Naive thymus-derived CD8-positive, alpha-beta T cell (primary cell): ENCODE measurements around the gene GPRASP3. TPM values are rescaled to one million over a fixed set of nuclear protein-coding genes. Genes with fewer than 3 reads are reported as not detected.
"Not testable (repeated sequence)": the region's sequence is repeated elsewhere in the genome, so short reads cannot be mapped to it uniquely, and the experiment has no call there.

Experiments
- ATAC-seq, 2 donors: fragments of 150-1000 bp; cut with Tn5 transposase in 1 of 2; sonication (Bioruptor Pico), chemical (Tn5 transposase) in 1 of 2; 1 replicate in 1 of 2; 2 replicates in 1 of 2; pipeline ENCODE4 v1.10.0; 2021; ENCODE audit warnings: mild to moderate bottlenecking in 2 of 2, moderate library complexity in 2 of 2
- POLR2A ChIA-PET: fragments of 350-600 bp; sonication (Branson Sonifier 250); formaldehyde crosslinking; loops from one replicate; lab custom pipeline; 2021; ENCODE audit warnings: antibody characterized with exemption; lab: Charles Lee
- DNase-seq, 10 donors: peaks; one replicate each; pipeline versions ENCODE4 v3.0.0 to v3.0.0-alpha.2; 2020 to 2022
- H3K27ac Mint-ChIP-seq, 10 donors: one replicate each; pipeline ENCODE4 v1.8.0; 2020 to 2022; ENCODE audit warnings: mild to moderate bottlenecking in 10 of 10, mixed read lengths in 10 of 10, moderate library complexity in 4 of 10, inconsistent platforms in 1 of 10
- H3K27me3 Mint-ChIP-seq, 5 donors: one replicate each; pipeline ENCODE4 v1.8.0; 2021 to 2022; ENCODE audit warnings: mixed read lengths in 5 of 5
- H3K36me3 Mint-ChIP-seq, 3 donors: one replicate each; pipeline ENCODE4 v1.8.0; 2020 to 2022; ENCODE audit warnings: mixed read lengths in 3 of 3, mild to moderate bottlenecking in 2 of 3, inconsistent platforms in 1 of 3
- H3K4me1 Mint-ChIP-seq, 4 donors: one replicate each; pipeline ENCODE4 v1.8.0; 2021 to 2022; ENCODE audit warnings: mixed read lengths in 4 of 4
- H3K4me3 Mint-ChIP-seq, 10 donors: one replicate each; pipeline ENCODE4 v1.8.0; 2020 to 2022; ENCODE audit warnings: mild to moderate bottlenecking in 10 of 10, mixed read lengths in 10 of 10, moderate library complexity in 6 of 10, inconsistent platforms in 1 of 10
- H3K9me3 Mint-ChIP-seq, 9 donors: one replicate each; pipeline ENCODE4 v1.8.0; 2020 to 2022; ENCODE audit warnings: mixed read lengths in 9 of 9, mild to moderate bottlenecking in 3 of 9, inconsistent platforms in 1 of 9, moderate library complexity in 1 of 9
- polyA plus RNA-seq, 3 donors: library from polyadenylated mRNA; unstranded; fragments of 300-500 nt; fragmentation: Illumina TruSeq; gene quantifications; one replicate each; pipeline ENCODE4 v1.2.3, GENCODE V29; 2021
- total RNA-seq, 8 experiments: library from RNA in 2 of 8; stranded (reverse) in 2 of 8; gene quantifications; one replicate each; pipeline ENCODE4 v1.2.3 and lab custom pipeline; 2021 to 2026

Gene GPRASP3
- total and polyA plus RNA-seq, 5 experiments from 2014 or later, result 1.1 to 5.1 (median 1.5) TPM

GRCh38 chrX:102712981-102713625 lies 7.4 kb upstream of the GPRASP3 start:
- DNase-seq (peak in 5 of 10 donors; percentile 10 to 31 (median 19)), ATAC-seq (peak; percentile 48 to 52)
- POLR2A ChIA-PET, result no interaction called here
- H3K27ac Mint-ChIP-seq, result peak overlapping the region in 8 of 10 donors; percentile 48 to 88 (median 70)
- peaks cover 0 to 7% (median 0%) of the 10 kb centered on the region in 5 donors for H3K27me3 Mint-ChIP-seq
- H3K4me3 Mint-ChIP-seq, result peak overlapping the region; percentile 70 to 90 (median 86)
- no peaks in the 10 kb centered on the region for H3K36me3 Mint-ChIP-seq
- H3K9me3 Mint-ChIP-seq, result no peaks in the 10 kb centered on the region
- peaks cover 10 to 27% (median 23%) of the 10 kb centered on the region in 4 donors for H3K4me1 Mint-ChIP-seq

DNA sequence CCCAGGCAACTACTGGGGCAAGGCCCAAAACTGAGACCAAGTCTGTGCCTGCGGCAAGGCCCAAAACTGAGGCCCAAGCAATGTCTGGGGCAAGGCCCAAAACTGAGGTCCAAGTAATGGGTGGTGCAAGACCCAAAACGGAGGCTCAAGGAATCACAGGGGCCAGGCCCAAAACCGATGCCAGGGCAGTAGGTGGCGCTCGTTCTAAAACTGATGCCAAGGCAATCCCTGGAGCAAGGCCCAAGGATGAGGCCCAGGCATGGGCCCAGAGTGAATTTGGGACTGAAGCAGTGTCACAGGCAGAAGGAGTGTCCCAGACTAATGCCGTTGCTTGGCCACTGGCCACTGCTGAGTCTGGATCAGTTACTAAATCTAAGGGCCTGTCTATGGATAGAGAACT lies 5.5 kb upstream of the GPRASP3 start:
- DNase-seq (no peak), ATAC-seq (no peak)
- H3K4me3 Mint-ChIP-seq, result peak overlapping the region in 1 of 10 donors; percentile 39
- H3K27ac Mint-ChIP-seq, result no peak overlapping the region
- no peaks in the 10 kb centered on the region for H3K9me3 Mint-ChIP-seq
- POLR2A ChIA-PET, result no interaction called here
- no peaks in the 10 kb centered on the region for H3K36me3 Mint-ChIP-seq
- H3K4me1 Mint-ChIP-seq, result peaks cover 6 to 19% (median 15%) of the 10 kb centered on the region in 4 donors
- H3K27me3 Mint-ChIP-seq, result peaks cover 0 to 7% (median 0%) of the 10 kb centered on the region in 5 donors

GRCh38 chrX:102715967-102716366 lies 4.6 kb upstream of the GPRASP3 start:
- no peak for DNase-seq
- Mint-ChIP-seq H3K27ac (no peak overlapping the region), H3K27me3 (peaks cover 0 to 5% (median 0%) of the 10 kb centered on the region in 5 donors), H3K36me3 (no peaks in the 10 kb centered on the region), H3K4me3 (no peak overlapping the region), H3K4me1 (peaks cover 12 to 25% (median 23%) of the 10 kb centered on the region in 4 donors), H3K9me3 (no peaks in the 10 kb centered on the region)
- no peak for ATAC-seq
- POLR2A ChIA-PET, result no interaction called here

GRCh38 chrX:102721169-102721506 lies 595 bp downstream of the GPRASP3 start:
- peak overlapping the region in 8 of 10 donors; percentile 16 to 96 (median 92) for H3K27ac Mint-ChIP-seq
- peak overlapping the region; percentile 85 to 96 (median 93) for H3K4me3 Mint-ChIP-seq

DNA sequence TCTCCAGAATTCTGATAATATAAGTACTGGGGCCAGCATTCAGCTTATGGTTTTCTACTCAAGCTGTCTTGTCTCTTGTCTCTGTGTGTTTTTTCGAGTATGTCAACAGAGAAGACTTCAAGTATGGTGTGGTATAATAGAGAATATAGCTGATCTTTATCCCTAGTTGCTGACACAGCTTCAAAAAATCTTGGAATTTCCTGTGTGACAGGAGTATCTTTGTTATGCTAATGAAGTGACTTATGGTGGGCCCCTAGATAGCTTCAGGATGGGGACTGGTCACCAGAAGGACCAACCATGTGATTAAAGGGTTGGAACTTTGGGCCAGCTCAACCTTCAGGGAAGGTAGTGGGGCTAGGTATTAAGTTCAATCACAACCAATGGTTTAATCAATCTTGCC lies 2.9 kb downstream of the GPRASP3 start:
- Mint-ChIP-seq H3K36me3 (peaks cover 0 to 10% (median 0%) of the 10 kb centered on the region in 3 donors), H3K4me1 (peaks cover 6 to 17% (median 11%) of the 10 kb centered on the region in 4 donors), H3K4me3 (no peak overlapping the region), H3K27ac (no peak overlapping the region), H3K9me3 (no peaks in the 10 kb centered on the region), H3K27me3 (no peaks in the 10 kb centered on the region)
- ATAC-seq (no peak), DNase-seq (no peak)
- POLR2A ChIA-PET, result no interaction called here

More at GRCh38 chrX:102721169-102721506, 595 bp downstream of the GPRASP3 start:
- H3K9me3 Mint-ChIP-seq, H3K27me3 Mint-ChIP-seq, H3K36me3 Mint-ChIP-seq, ATAC-seq, DNase-seq: not testable (repeated sequence)
- POLR2A ChIA-PET, result interaction anchor here (1.3 kb wide), 1 partner anchor 789 kb away, joined by 5 read pairs; the partner anchor contains the start of gene ZMAT1
- peaks cover 6 to 17% (median 11%) of the 10 kb centered on the region in 4 donors for H3K4me1 Mint-ChIP-seq

- no peak for ATAC-seq
- DNase-seq, result no peak
- H3K27ac Mint-ChIP-seq, result no peak overlapping the region
- POLR2A ChIA-PET, result no interaction called here
- peaks cover 0 to 14% (median 0%) of the 10 kb centered on the region in 3 donors for H3K36me3 Mint-ChIP-seq
- H3K4me3 Mint-ChIP-seq, result no peak overlapping the region
- no peaks in the 10 kb centered on the region for H3K27me3 Mint-ChIP-seq
- no peaks in the 10 kb centered on the region for H3K4me1 Mint-ChIP-seq
- H3K9me3 Mint-ChIP-seq, result no peaks in the 10 kb centered on the region
Observed at GRCh38 chrX:102727761-102728160, 7.2 kb downstream of the GPRASP3 start.

DNA sequence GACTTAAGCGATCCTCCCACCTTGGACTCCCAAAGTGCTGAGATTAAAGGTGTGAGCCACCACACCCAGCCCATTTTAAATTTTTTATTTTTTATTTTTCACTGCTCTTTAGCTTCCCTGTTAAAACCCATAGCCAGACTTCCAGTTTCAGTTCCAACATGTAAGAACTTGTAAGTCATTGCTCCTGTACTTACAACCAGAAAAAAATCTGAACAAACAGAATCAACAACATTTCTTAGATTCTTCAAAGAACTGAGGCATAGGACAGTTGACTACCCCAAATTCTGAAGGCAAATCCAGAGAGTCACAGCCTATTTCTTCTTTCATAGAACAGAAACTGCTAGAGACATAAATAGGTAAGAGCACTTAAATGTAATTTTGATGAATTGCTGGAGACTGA lies 8.1 kb downstream of the GPRASP3 start:
- Mint-ChIP-seq H3K4me1 (no peaks in the 10 kb centered on the region), H3K4me3 (no peak overlapping the region), H3K9me3 (no peaks in the 10 kb centered on the region), H3K36me3 (peaks cover 0 to 14% (median 0%) of the 10 kb centered on the region in 3 donors), H3K27me3 (no peaks in the 10 kb centered on the region), H3K27ac (no peak overlapping the region)
- ATAC-seq, result no peak
- DNase-seq, result no peak
- POLR2A ChIA-PET, result no interaction called here

GRCh38 chrX:102739657-102740056 lies 19.1 kb downstream of the GPRASP3 start:
- POLR2A ChIA-PET, result no interaction called here
- H3K36me3 Mint-ChIP-seq, result peaks cover 0 to 2% (median 0%) of the 10 kb centered on the region in 3 donors
- H3K4me3 Mint-ChIP-seq, result no peak overlapping the region
- no peaks in the 10 kb centered on the region for H3K27me3 Mint-ChIP-seq
- no peaks in the 10 kb centered on the region for H3K4me1 Mint-ChIP-seq
- ATAC-seq (no peak), DNase-seq (no peak)
- no peaks in the 10 kb centered on the region for H3K9me3 Mint-ChIP-seq
- H3K27ac Mint-ChIP-seq, result no peak overlapping the region

DNA sequence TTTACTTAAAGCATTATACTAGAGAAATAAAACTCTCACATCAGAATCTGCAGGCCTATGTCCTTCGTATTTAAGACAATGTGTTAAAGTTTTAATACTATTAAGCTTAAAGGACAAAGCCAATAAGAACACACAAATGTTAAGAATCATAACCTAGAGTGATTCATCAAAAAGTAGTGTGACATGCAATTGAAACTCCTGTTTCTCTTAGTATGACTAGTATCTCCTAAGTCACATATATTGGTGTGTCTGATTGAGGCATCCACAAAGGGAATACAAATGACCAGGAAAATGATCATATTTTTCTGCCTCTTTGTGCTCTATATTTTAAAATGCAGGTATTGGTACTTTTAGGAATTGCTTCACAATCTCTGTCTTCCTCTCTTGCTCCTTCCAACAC lies 23.8 kb downstream of the GPRASP3 start:
- Mint-ChIP-seq H3K36me3 (peaks cover 0 to 2% (median 0%) of the 10 kb centered on the region in 3 donors), H3K27me3 (no peaks in the 10 kb centered on the region), H3K27ac (no peak overlapping the region), H3K4me1 (peaks cover 3 to 11% (median 7%) of the 10 kb centered on the region in 4 donors), H3K9me3 (no peaks in the 10 kb centered on the region), H3K4me3 (peak overlapping the region in 2 of 10 donors; percentile 61 to 89)
- DNase-seq (no peak), ATAC-seq (no peak)
- POLR2A ChIA-PET, result no interaction called here

DNA sequence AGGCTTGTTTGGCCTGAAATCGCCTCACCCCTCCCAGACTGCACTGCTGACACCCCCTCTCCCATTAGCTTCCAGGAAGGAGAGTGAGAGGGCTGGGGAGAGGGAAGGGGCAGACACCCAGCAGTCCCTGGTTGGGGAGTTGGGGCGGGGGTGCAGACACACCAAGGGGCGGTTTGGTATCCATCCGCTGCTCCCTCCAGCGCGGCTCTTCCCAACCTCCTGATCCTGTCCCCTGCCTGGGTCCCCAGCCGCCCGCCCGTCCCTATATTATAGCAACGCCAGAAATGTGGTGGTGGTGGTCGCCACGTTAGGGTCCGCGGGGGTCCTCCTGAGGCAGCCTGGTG lies 24.9 kb downstream of the GPRASP3 start:
- Mint-ChIP-seq H3K27ac (peak overlapping the region in 2 of 10 donors; percentile 43 to 74), H3K9me3 (no peaks in the 10 kb centered on the region), H3K4me3 (peak overlapping the region; percentile 52 to 94 (median 89)), H3K4me1 (peaks cover 3 to 11% (median 7%) of the 10 kb centered on the region in 4 donors), H3K36me3 (peaks cover 0 to 2% (median 0%) of the 10 kb centered on the region in 3 donors), H3K27me3 (no peaks in the 10 kb centered on the region)
- ATAC-seq, result no peak
- POLR2A ChIA-PET, result no interaction called here
- DNase-seq, result no peak

DNA sequence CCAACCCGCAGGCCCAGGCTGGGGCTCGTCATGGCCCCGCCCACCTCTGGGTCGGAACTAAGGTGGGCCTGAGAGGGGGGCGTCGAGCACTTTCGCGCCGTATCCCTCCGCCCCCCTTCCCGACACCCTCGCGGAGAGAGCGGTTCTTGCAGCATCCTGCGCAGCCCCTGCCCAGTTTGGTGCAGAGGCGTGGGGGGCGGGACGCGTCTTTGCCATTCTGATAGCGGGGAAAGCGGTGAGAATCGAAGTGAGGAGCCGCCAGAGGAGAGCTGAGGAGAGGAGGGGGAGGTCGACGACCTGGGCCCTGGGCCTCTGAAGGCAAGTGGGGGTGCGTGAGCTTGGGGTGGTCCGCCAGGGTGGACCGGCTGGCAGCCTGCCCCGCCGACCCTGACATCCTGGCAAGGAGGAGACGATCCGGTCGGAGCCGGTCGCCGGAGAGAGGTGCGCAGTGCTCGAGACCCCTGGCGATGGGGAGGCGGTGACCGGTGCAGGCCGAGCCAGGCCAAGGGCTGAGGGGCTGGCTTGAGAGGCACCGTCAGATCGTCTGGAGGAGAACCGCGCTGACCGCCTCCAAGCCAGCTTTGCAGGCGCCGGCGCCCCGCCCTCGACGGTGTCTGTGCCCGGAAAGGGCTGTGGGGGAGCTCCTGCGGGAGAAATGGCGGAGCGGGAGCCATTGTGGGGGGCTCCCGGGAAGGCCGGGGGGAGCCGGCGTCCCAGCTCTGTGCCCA lies 25.5 kb downstream of the GPRASP3 start:
- H3K4me1 Mint-ChIP-seq, result peaks cover 3 to 11% (median 7%) of the 10 kb centered on the region in 4 donors
- POLR2A ChIA-PET, result no interaction called here
- ATAC-seq, result peak; percentile 70 to 80
- peak in 9 of 10 donors; percentile 1 to 63 (median 16) for DNase-seq
- peaks cover 0 to 2% (median 0%) of the 10 kb centered on the region in 3 donors for H3K36me3 Mint-ChIP-seq
- peak overlapping the region in 7 of 10 donors; percentile 37 to 87 (median 59) for H3K27ac Mint-ChIP-seq
- peak overlapping the region; percentile 83 to 94 (median 89) for H3K4me3 Mint-ChIP-seq
- H3K27me3 Mint-ChIP-seq, result no peaks in the 10 kb centered on the region
- H3K9me3 Mint-ChIP-seq, result no peaks in the 10 kb centered on the region

DNA sequence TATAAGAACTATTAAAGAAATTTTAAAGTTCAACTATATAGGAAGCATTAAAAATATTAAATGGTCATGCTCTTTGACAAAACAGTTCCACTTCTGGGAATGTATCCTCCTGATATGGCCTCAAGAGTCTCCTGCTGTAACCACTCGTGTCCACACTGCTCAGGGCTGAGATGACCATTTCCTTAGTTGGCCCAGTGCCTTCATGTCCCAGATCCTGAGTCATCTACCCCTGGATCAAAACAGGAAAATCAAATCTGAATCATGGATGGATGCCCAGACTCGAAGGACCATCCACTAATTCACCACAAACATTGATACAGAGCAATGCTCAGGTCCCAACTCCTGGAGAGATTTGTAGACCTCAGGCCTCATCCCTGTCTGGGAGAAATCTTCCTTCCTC lies 44.7 kb downstream of the GPRASP3 start:
- H3K4me1 Mint-ChIP-seq, result peaks cover 7 to 14% (median 12%) of the 10 kb centered on the region in 4 donors
- peaks cover 0 to 2% (median 0%) of the 10 kb centered on the region in 9 donors for H3K9me3 Mint-ChIP-seq
- H3K36me3 Mint-ChIP-seq, result no peaks in the 10 kb centered on the region
- DNase-seq, result no peak
- POLR2A ChIA-PET, result no interaction called here
- no peaks in the 10 kb centered on the region for H3K27me3 Mint-ChIP-seq
- H3K27ac Mint-ChIP-seq, result no peak overlapping the region
- no peak overlapping the region for H3K4me3 Mint-ChIP-seq
- ATAC-seq, result no peak

DNA sequence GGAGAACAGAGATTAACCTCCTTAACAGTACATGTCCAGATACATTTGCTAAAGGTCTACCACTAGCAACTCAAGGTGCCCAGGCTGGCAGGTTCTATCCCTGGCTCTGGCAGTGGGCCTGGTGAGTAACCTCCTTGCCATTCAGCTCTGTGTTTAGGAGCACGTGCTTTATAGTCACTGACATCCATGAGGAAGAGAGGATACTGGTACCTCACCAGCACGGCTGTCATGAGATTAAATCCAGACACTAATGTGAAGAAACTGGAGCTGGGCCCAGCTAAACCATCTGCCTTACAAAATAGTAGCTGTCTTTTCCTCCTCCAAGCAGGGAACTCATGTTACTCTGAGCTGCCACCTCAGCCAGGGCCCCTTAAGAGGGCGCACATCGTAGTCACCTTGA lies 45.3 kb downstream of the GPRASP3 start:
- DNase-seq (no peak), ATAC-seq (no peak)
- Mint-ChIP-seq H3K4me3 (no peak overlapping the region), H3K27ac (peak overlapping the region in 1 of 10 donors; percentile 29), H3K36me3 (no peaks in the 10 kb centered on the region), H3K4me1 (peaks cover 8 to 15% (median 13%) of the 10 kb centered on the region in 4 donors), H3K9me3 (peaks cover 0 to 2% (median 0%) of the 10 kb centered on the region in 9 donors), H3K27me3 (no peaks in the 10 kb centered on the region)
- POLR2A ChIA-PET, result no interaction called here
